WTC11 (cell line): ENCODE measurements around the gene SORCS2. TPM values are rescaled to one million over a fixed set of nuclear protein-coding genes. Genes with fewer than 3 reads are reported as not detected.

Source experiments
- ATAC-seq: fragments of 200-7000 bp; cut with Tn5 transposase; 2 replicates; pipeline ENCODE4 v1.10.0; 2021; ENCODE audit warnings: mild to moderate bottlenecking, moderate library complexity
- CTCF ChIA-PET: fragments of 300-600 bp; sonication (Branson Sonifier 250); formaldehyde crosslinking; loops from one replicate; lab custom pipeline; 2021; ENCODE audit warnings: antibody characterized with exemption; lab: Charles Lee
- POLR2A ChIA-PET: fragments of 350-600 bp; sonication (Branson Sonifier 250); formaldehyde crosslinking; loops from one replicate; lab custom pipeline; 2021; ENCODE audit warnings: antibody characterized with exemption; lab: Charles Lee
- DNase-seq: peaks from one replicate; pipeline ENCODE4 v3.0.0; 2021; ENCODE audit warnings: low spot score
- H3K27ac Mint-ChIP-seq: 2 replicates; pipeline ENCODE4 v1.8.0; 2021; ENCODE audit warnings: mixed read lengths
- H3K27me3 Mint-ChIP-seq: 2 replicates; pipeline ENCODE4 v1.8.0; 2021; ENCODE audit warnings: low read depth, mild to moderate bottlenecking, moderate library complexity, mixed read lengths
- H3K36me3 Mint-ChIP-seq: 2 replicates; pipeline ENCODE4 v1.8.0; 2021; ENCODE audit warnings: mixed read lengths
- H3K4me1 Mint-ChIP-seq: 2 replicates; pipeline ENCODE4 v1.8.0; 2022; ENCODE audit warnings: mixed read lengths
- H3K4me3 Mint-ChIP-seq: 2 replicates; pipeline ENCODE4 v1.8.0; 2021; ENCODE audit warnings: mild to moderate bottlenecking, moderate library complexity, mixed read lengths
- H3K9me3 Mint-ChIP-seq: 2 replicates; pipeline ENCODE4 v1.8.0; 2021; ENCODE audit warnings: mixed read lengths
- CBFB ChIP-seq: sonication (generic); formaldehyde crosslinking; IDR thresholded peaks from 2 replicates; pipeline ENCODE4 v1.8.1; 2022; ENCODE audit warnings: mild to moderate bottlenecking, low read depth, missing genetic modification reagents
- CREB1 ChIP-seq: sonication (generic); formaldehyde crosslinking; IDR thresholded peaks from 2 replicates; pipeline ENCODE4 v1.8.0; 2023; ENCODE audit warnings: mild to moderate bottlenecking, missing genetic modification reagents
- E2F4 ChIP-seq: sonication (generic); formaldehyde crosslinking; IDR thresholded peaks from 2 replicates; pipeline ENCODE4 v1.8.1; 2022; ENCODE audit warnings: low read depth, mild to moderate bottlenecking, moderate library complexity, missing genetic modification reagents, borderline replicate concordance
- EMX1 ChIP-seq: fragments of 250-450 bp; sonication (Bioruptor Pico); IDR thresholded peaks from 2 replicates; pipeline ENCODE4 v1.8.0; 2021; ENCODE audit warnings: mild to moderate bottlenecking
- ESRRA ChIP-seq: sonication (generic); formaldehyde crosslinking; IDR thresholded peaks from 2 replicates; pipeline ENCODE4 v1.8.1; 2022; ENCODE audit warnings: mild to moderate bottlenecking, missing genetic modification reagents, borderline replicate concordance
- FOXP1 ChIP-seq: sonication (generic); formaldehyde crosslinking; IDR thresholded peaks from 2 replicates; pipeline ENCODE4 v1.8.0; 2022; ENCODE audit warnings: missing genetic modification reagents, mild to moderate bottlenecking, moderate library complexity, borderline replicate concordance
- GTF2I ChIP-seq: fragments of 250-450 bp; sonication (Bioruptor Pico); conservative IDR thresholded peaks from 2 replicates; pipeline ENCODE4 v1.4.0; 2021; ENCODE audit warnings: mild to moderate bottlenecking
- IRF1 ChIP-seq: sonication (generic); formaldehyde crosslinking; IDR thresholded peaks from 2 replicates; pipeline ENCODE4 v1.8.0; 2023; ENCODE audit warnings: missing genetic modification reagents
- MAX ChIP-seq: sonication (generic); formaldehyde crosslinking; IDR thresholded peaks from 2 replicates; pipeline ENCODE4 v1.8.0; 2022; ENCODE audit warnings: mild to moderate bottlenecking, missing genetic modification reagents
- MLX ChIP-seq: sonication (generic); formaldehyde crosslinking; IDR thresholded peaks from 2 replicates; pipeline ENCODE4 v1.8.1; 2023; ENCODE audit warnings: mild to moderate bottlenecking, missing genetic modification reagents, moderate library complexity
- MYBL2 ChIP-seq: sonication (generic); formaldehyde crosslinking; IDR thresholded peaks from 2 replicates; pipeline ENCODE4 v1.8.1; 2023; ENCODE audit warnings: mild to moderate bottlenecking, moderate library complexity, missing genetic modification reagents
- NFATC4 ChIP-seq: fragments of 250-450 bp; sonication (Bioruptor Pico); IDR thresholded peaks from 2 replicates; pipeline ENCODE4 v1.9.0; 2021; ENCODE audit warnings: mild to moderate bottlenecking
- OVOL2 ChIP-seq: fragments of 250-450 bp; sonication (Bioruptor Pico); IDR thresholded peaks from 2 replicates; pipeline ENCODE4 v1.9.0; 2021; ENCODE audit warnings: mild to moderate bottlenecking, borderline replicate concordance
- PRRX2 ChIP-seq: fragments of 250-450 bp; sonication (Bioruptor Pico); IDR thresholded peaks from 2 replicates; pipeline ENCODE4 v1.8.0; 2021; ENCODE audit warnings: mild to moderate bottlenecking
- SMAD4 ChIP-seq: sonication (generic); formaldehyde crosslinking; IDR thresholded peaks from 2 replicates; pipeline ENCODE4 v1.8.0; 2022; ENCODE audit warnings: mild to moderate bottlenecking, missing genetic modification reagents
- ZBTB21 ChIP-seq: sonication (generic); formaldehyde crosslinking; IDR thresholded peaks from 2 replicates; pipeline ENCODE4 v1.8.1; 2023; ENCODE audit warnings: mild to moderate bottlenecking, missing genetic modification reagents, borderline replicate concordance
- ZNF138 ChIP-seq: sonication (generic); formaldehyde crosslinking; conservative IDR thresholded peaks from 2 replicates; pipeline ENCODE4 v1.8.1; 2022; ENCODE audit warnings: mild to moderate bottlenecking, moderate library complexity, missing genetic modification reagents
- ZNF263 ChIP-seq: sonication (generic); formaldehyde crosslinking; IDR thresholded peaks from 2 replicates; pipeline ENCODE4 v1.8.1; 2022; ENCODE audit warnings: low read depth, mild to moderate bottlenecking, moderate library complexity, missing genetic modification reagents
- ZNF396 ChIP-seq: fragments of 250-450 bp; sonication (Bioruptor Pico); IDR thresholded peaks from 2 replicates; pipeline ENCODE4 v1.8.0; 2021; ENCODE audit warnings: mild to moderate bottlenecking, moderate library complexity, borderline replicate concordance
- ZNF425 ChIP-seq: fragments of 250-450 bp; sonication (Bioruptor Pico); conservative IDR thresholded peaks from 2 replicates; pipeline ENCODE4 v1.9.0; 2021; ENCODE audit warnings: mild to moderate bottlenecking
- total RNA-seq: library from RNA; stranded (reverse); gene quantifications from 3 replicates; pipeline ENCODE4 v1.2.3, GENCODE V29; 2021
- TF ChIP-seq, protein P1 (sequence below): sonication (generic); formaldehyde crosslinking; IDR thresholded peaks from 2 replicates; pipeline ENCODE4 v1.8.1; 2023; ENCODE audit warnings: mild to moderate bottlenecking, missing genetic modification reagents
- TF ChIP-seq, protein P2 (sequence below): fragments of 250-450 bp; sonication (Bioruptor Pico); IDR thresholded peaks from 2 replicates; pipeline ENCODE4 v1.8.0; 2021; ENCODE audit warnings: mild to moderate bottlenecking
- TF ChIP-seq, protein P3 (sequence below): sonication (generic); formaldehyde crosslinking; IDR thresholded peaks from 2 replicates; pipeline ENCODE4 v1.8.0; 2023; ENCODE audit warnings: mild to moderate bottlenecking, missing genetic modification reagents
- TF ChIP-seq, protein P4 (sequence below): sonication (generic); formaldehyde crosslinking; conservative IDR thresholded peaks from 2 replicates; pipeline ENCODE4 v1.8.1; 2022; ENCODE audit warnings: mild to moderate bottlenecking, missing genetic modification reagents

The SORCS2 gene
- total RNA-seq, 1 experiment from 2014 or later = 6.6 TPM

DNA sequence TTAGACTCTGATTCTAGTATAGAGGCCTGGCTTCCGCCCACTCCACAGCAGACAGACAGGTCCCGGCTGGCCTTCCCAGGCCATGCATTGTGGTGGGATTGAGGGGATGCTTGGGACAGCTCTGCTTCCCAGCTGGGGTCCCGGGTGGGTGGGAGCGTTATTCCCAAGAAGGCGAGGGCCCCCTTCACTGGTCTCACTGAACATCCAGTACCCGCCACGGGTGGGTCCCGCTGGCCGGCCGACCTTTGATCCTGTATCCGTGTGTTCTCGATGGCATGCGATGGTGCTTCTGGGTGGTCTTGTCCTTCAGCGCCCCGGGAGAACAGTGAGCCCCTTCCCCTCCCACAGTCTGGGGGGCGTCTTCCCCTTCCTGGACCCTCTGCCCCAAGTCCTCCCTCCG, 515.9 kb downstream of the SORCS2 start (continued):
- TF ChIP-seq, protein P1, sequence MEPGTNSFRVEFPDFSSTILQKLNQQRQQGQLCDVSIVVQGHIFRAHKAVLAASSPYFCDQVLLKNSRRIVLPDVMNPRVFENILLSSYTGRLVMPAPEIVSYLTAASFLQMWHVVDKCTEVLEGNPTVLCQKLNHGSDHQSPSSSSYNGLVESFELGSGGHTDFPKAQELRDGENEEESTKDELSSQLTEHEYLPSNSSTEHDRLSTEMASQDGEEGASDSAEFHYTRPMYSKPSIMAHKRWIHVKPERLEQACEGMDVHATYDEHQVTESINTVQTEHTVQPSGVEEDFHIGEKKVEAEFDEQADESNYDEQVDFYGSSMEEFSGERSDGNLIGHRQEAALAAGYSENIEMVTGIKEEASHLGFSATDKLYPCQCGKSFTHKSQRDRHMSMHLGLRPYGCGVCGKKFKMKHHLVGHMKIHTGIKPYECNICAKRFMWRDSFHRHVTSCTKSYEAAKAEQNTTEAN = no peak
- TF ChIP-seq MAX (CRISPR knock-in tag) = no peak
- no peak for TF ChIP-seq MYBL2 (CRISPR knock-in tag)
- TF ChIP-seq, protein P2, sequence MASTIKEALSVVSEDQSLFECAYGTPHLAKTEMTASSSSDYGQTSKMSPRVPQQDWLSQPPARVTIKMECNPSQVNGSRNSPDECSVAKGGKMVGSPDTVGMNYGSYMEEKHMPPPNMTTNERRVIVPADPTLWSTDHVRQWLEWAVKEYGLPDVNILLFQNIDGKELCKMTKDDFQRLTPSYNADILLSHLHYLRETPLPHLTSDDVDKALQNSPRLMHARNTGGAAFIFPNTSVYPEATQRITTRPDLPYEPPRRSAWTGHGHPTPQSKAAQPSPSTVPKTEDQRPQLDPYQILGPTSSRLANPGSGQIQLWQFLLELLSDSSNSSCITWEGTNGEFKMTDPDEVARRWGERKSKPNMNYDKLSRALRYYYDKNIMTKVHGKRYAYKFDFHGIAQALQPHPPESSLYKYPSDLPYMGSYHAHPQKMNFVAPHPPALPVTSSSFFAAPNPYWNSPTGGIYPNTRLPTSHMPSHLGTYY (CRISPR knock-in tag) = no peak
- no peak for TF ChIP-seq SMAD4 (CRISPR knock-in tag)
- no peak for TF ChIP-seq EMX1
- TF ChIP-seq, all 79 proteins: peak for 0

DNA sequence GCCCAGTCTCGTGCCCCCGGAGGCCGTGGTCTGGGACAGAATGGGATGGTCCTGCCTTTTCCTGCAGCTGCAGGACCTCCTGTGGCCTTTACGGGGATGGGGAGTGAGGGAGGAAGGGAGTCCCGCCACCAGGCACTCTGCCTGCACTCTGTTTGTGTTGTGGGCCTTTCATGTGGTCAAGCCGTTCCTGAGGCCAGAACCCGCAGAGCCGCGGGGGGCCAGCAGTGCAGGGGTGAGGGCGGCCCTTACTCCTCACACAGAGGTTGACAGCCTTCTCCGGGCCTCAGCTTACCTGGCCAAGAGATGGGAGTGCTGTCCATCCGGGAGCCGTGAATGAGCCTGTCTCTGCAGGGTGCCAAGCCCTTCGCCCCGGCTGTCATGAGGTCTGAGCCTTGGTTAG, 516.6 kb downstream of the SORCS2 start:
- TF ChIP-seq CREB1 (CRISPR knock-in tag) (no peak), ZNF425 (CRISPR knock-in tag) (no peak), ZBTB21 (CRISPR knock-in tag) (no peak), ZNF396 (CRISPR knock-in tag) (no peak), CBFB (no peak), OVOL2 (CRISPR knock-in tag) (no peak), NFATC4 (CRISPR knock-in tag) (no peak), IRF1 (CRISPR knock-in tag) (no peak), PRRX2 (CRISPR knock-in tag) (no peak), E2F4 (CRISPR knock-in tag) (no peak), FOXP1 (CRISPR knock-in tag) (no peak), MLX (CRISPR knock-in tag) (no peak), ZNF138 (no peak), ZNF263 (CRISPR knock-in tag) (no peak), GTF2I (no peak), MAX (CRISPR knock-in tag) (no peak), ESRRA (CRISPR knock-in tag) (no peak)
- TF ChIP-seq, protein P3, sequence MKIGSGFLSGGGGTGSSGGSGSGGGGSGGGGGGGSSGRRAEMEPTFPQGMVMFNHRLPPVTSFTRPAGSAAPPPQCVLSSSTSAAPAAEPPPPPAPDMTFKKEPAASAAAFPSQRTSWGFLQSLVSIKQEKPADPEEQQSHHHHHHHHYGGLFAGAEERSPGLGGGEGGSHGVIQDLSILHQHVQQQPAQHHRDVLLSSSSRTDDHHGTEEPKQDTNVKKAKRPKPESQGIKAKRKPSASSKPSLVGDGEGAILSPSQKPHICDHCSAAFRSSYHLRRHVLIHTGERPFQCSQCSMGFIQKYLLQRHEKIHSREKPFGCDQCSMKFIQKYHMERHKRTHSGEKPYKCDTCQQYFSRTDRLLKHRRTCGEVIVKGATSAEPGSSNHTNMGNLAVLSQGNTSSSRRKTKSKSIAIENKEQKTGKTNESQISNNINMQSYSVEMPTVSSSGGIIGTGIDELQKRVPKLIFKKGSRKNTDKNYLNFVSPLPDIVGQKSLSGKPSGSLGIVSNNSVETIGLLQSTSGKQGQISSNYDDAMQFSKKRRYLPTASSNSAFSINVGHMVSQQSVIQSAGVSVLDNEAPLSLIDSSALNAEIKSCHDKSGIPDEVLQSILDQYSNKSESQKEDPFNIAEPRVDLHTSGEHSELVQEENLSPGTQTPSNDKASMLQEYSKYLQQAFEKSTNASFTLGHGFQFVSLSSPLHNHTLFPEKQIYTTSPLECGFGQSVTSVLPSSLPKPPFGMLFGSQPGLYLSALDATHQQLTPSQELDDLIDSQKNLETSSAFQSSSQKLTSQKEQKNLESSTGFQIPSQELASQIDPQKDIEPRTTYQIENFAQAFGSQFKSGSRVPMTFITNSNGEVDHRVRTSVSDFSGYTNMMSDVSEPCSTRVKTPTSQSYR = no peak
- TF ChIP-seq, protein P4, sequence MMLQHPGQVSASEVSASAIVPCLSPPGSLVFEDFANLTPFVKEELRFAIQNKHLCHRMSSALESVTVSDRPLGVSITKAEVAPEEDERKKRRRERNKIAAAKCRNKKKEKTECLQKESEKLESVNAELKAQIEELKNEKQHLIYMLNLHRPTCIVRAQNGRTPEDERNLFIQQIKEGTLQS = no peak
- ATAC-seq (no peak), DNase-seq (no peak)
- no peaks in the 10 kb centered on the region for H3K27me3 Mint-ChIP-seq
- no peak overlapping the region for H3K27ac Mint-ChIP-seq
- no peaks in the 10 kb centered on the region for H3K4me1 Mint-ChIP-seq
- no peaks in the 10 kb centered on the region for H3K36me3 Mint-ChIP-seq
- CTCF ChIA-PET = no interaction called here
- H3K9me3 Mint-ChIP-seq = no peaks in the 10 kb centered on the region
- no peak overlapping the region for H3K4me3 Mint-ChIP-seq
- POLR2A ChIA-PET = no interaction called here
